HepG2 (cell line): ENCODE data around the gene IST1. TPM values are rescaled to one million over a fixed set of nuclear protein-coding genes. Genes with fewer than 3 reads are reported as not detected.
A peak's percentile ranks its signal among the peaks of the same experiment; 100 is the strongest.

ENCODE experiments used
- AKNA ChIP-seq: sonication (generic); formaldehyde crosslinking; IDR thresholded peaks from 2 replicates; pipeline ENCODE4 v1.4.0; 2020; ENCODE audit warnings: missing genetic modification reagents, borderline replicate concordance
- ARID5B ChIP-seq: IDR thresholded peaks from 2 replicates; pipeline ENCODE4 v1.4.0; 2020; ENCODE audit warnings: mild to moderate bottlenecking, missing genetic modification reagents
- CREBL2 ChIP-seq: sonication (generic); formaldehyde crosslinking; IDR thresholded peaks from 2 replicates; pipeline ENCODE4 v1.8.1; 2023; ENCODE audit warnings: missing genetic modification reagents, mild to moderate bottlenecking, borderline replicate concordance
- FOXK1 ChIP-seq: sonication (generic); formaldehyde crosslinking; IDR thresholded peaks from 2 replicates; pipeline ENCODE4 v1.4.0; 2020; ENCODE audit warnings: low read depth, missing genetic modification reagents, borderline replicate concordance
- FOXP4 ChIP-seq: sonication (generic); formaldehyde crosslinking; IDR thresholded peaks from 2 replicates; pipeline ENCODE4 v1.4.0; 2020; ENCODE audit warnings: missing genetic modification reagents
- MAFK ChIP-seq, 2 experiments: IDR thresholded peaks in 1 of 2; conservative IDR thresholded peaks in 1 of 2; 2 replicates each; pipeline ENCODE4 v1.6.1; 2011; ENCODE audit warnings: improper control_type of control experiment in 2 of 2, low read length in 2 of 2
- MTA1 ChIP-seq: sonication (generic); formaldehyde crosslinking; IDR thresholded peaks from 2 replicates; pipeline ENCODE4 v1.4.0; 2020; ENCODE audit warnings: missing genetic modification reagents, mild to moderate bottlenecking, borderline replicate concordance
- SOX13 ChIP-seq, 3 experiments: fragments of 450-650 bp in 1 of 3; sonication (generic) in 1 of 3; formaldehyde crosslinking in 1 of 3; IDR thresholded peaks in 2 of 3; conservative IDR thresholded peaks in 1 of 3; 2 replicates each; pipeline versions ENCODE4 v1.5.0 to v1.6.1; 2016 to 2020; ENCODE audit warnings: antibody characterized with exemption in 1 of 3, mild to moderate bottlenecking in 1 of 3, missing compliant biosample characterization in 1 of 3, missing genetic modification reagents in 1 of 3, moderate library complexity in 1 of 3
- TBX2 ChIP-seq: sonication (generic); formaldehyde crosslinking; IDR thresholded peaks from 2 replicates; pipeline ENCODE4 v1.5.0; 2020; ENCODE audit warnings: missing genetic modification reagents, mild to moderate bottlenecking, borderline replicate concordance
- THRA ChIP-seq: sonication (generic); formaldehyde crosslinking; IDR thresholded peaks from 2 replicates; pipeline ENCODE4 v1.4.0; 2020; ENCODE audit warnings: missing genetic modification reagents, borderline replicate concordance
- ZC3H13 ChIP-seq: sonication (generic); formaldehyde crosslinking; IDR thresholded peaks from 2 replicates; pipeline ENCODE4 v1.8.1; 2023; ENCODE audit warnings: mild to moderate bottlenecking, missing genetic modification reagents, moderate library complexity
- ZNF136 ChIP-seq: sonication (generic); formaldehyde crosslinking; IDR thresholded peaks from 2 replicates; pipeline ENCODE4 v1.8.1; 2022; ENCODE audit warnings: low read depth, mild to moderate bottlenecking, moderate library complexity, missing genetic modification reagents
- ZNF530 ChIP-seq: sonication (generic); formaldehyde crosslinking; IDR thresholded peaks from 2 replicates; pipeline ENCODE4 v1.5.0; 2020; ENCODE audit warnings: low read depth, mild to moderate bottlenecking, missing genetic modification reagents
- ZNF564 ChIP-seq: sonication (generic); formaldehyde crosslinking; IDR thresholded peaks from 2 replicates; pipeline ENCODE4 v1.8.1; 2023; ENCODE audit warnings: mild to moderate bottlenecking, missing genetic modification reagents
- ZNF7 ChIP-seq: IDR thresholded peaks from 2 replicates; pipeline ENCODE4 v1.6.1; 2016; ENCODE audit warnings: missing biosample characterization, missing genetic modification reagents
- ZNF775 ChIP-seq: sonication (generic); formaldehyde crosslinking; IDR thresholded peaks from 2 replicates; pipeline ENCODE4 v1.4.0; 2020; ENCODE audit warnings: missing genetic modification reagents, mild to moderate bottlenecking, moderate library complexity, borderline replicate concordance
- polyA plus RNA-seq, 8 experiments: library from polyadenylated mRNA; depleted of rRNA in 3 of 8; stranded (reverse) in 7 of 8; unstranded in 1 of 8; fragments of >200 nt; fragmentation: Illumina TruSeq in 4 of 8; extraction: Trizol in 4 of 8; gene quantifications; 2 replicates each; pipeline versions ENCODE4 v1.2.1 to v1.2.3, GENCODE V29; 2011 to 2016; ENCODE audit warnings: low read depth in 4 of 8, missing spikeins in 1 of 8, mixed read lengths in 1 of 8; ENCODE audit not compliant: insufficient read depth in 1 of 8
- total RNA-seq, 5 experiments: library from RNA; depleted of rRNA; stranded (reverse); fragments of >200 nt; fragmentation: Illumina TruSeq; extraction: Trizol; gene quantifications; 2 replicates each; pipeline ENCODE4 v1.2.3, GENCODE V29; 2016; ENCODE audit warnings: low read depth in 1 of 5

Gene IST1
- total and polyA plus RNA-seq, 2 of the 13 experiments (the other 11 are each of a cell fraction or from before 2014, with no cell fraction given) = 346 to 415 TPM

- TF ChIP-seq AKNA (no peak), MAFK (conservative IDR thresholded peaks at IDR 0.05 in 1 of 2, IDR thresholded peaks at IDR 0.05 in 1 of 2; ENCODE audit: low read length in 2 of 2) (no peak), CREBL2 (CRISPR knock-in tag) (no peak), MTA1 (CRISPR knock-in tag) (no peak), ZNF7 (CRISPR knock-in tag) (no peak), ZNF530 (no peak), ARID5B (CRISPR knock-in tag) (peak; percentile 44; the same call in 1 of the 2 replicates), FOXK1 (no peak), THRA (CRISPR knock-in tag) (0 out of 2 replicates have a peak, but pooled peaks have one; percentile 19), SOX13 (IDR thresholded peaks at IDR 0.05) (no peak), SOX13 (CRISPR knock-in tag; conservative IDR thresholded peaks at IDR 0.05 in 1 of 2, IDR thresholded peaks at IDR 0.05 in 1 of 2) (peak in 1 of 2 experiments; percentile 48; a peak in 2 of 4 replicates), FOXP4 (CRISPR knock-in tag) (0 out of 2 replicates have a peak, but pooled peaks have one; percentile 20), ZNF136 (CRISPR knock-in tag) (no peak), ZC3H13 (CRISPR knock-in tag) (no peak), TBX2 (CRISPR knock-in tag) (no peak), ZNF564 (CRISPR knock-in tag) (no peak), ZNF775 (CRISPR knock-in tag) (no peak)
Measured at GRCh38 chr16:71914802-71915201, 19.5 kb downstream of the IST1 start (continued).
